SH-SY5Y (cell line): ENCODE measurements around the gene BRPF1.

Experiments used
- GATA2 ChIP-seq: IDR thresholded peaks from 2 replicates; pipeline ENCODE4 v1.6.1; 2011; ENCODE audit warnings: mild to moderate bottlenecking, low read depth, low read length
- GATA3 ChIP-seq: IDR thresholded peaks from 2 replicates; pipeline ENCODE4 v1.6.1; 2011; ENCODE audit warnings: low read depth, mild to moderate bottlenecking, low read length, moderate library complexity

DNA sequence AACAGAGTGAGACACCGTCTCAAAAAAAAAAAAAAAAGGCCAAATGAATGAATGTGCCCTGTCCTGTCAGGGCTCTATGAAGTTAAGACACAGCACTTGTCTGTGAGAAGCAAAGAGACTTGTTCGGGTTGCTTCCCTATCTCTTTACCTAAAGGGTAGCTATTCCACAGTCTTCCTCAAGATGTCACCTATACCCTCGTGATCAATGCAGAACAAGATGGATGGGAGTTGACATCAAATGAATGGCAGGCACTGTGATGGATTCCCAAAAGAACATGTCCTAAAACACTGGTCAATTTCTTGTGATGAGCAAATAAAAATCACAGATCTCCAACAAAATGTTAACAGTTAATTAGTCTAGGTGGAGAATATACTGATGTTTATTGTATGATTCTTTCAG is 51.2 kb downstream of the BRPF1 start:
- TF ChIP-seq GATA2 (no peak), GATA3 (no peak)
